ENCODE measurements around the gene ZSCAN5B. TPM values are rescaled to one million over a fixed set of nuclear protein-coding genes. Genes with fewer than 3 reads are reported as not detected.
"Not testable (repeated sequence)": the region's sequence is repeated elsewhere in the genome, so short reads cannot be mapped to it uniquely, and the experiment has no call there.

Gene ZSCAN5B
- total RNA-seq, 1 donor from 2014 or later, result not detected

DNA sequence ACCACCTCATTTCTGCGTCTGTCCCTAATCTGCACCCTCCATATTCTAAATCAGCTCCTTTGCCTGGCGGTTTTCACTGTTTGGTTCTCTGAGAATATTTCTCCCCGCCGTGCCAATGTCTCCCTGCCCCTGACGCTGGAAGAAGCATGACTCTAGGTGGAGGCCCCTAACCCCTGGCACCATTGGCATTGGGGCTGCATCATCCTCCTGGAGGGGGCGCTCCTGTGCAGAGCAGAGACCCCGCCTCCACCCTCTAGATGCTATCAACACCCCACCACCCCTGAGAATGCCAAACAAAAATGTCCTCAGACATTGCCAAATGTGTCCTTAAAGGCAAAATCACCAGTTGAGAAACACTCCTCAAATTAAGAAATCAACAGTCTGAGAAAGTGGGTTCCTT lies 6.5 kb downstream of the ZSCAN5B start:
- Histone ChIP-seq H3K27me3 (no peaks in the 10 kb centered on the region), H3K4me3 (no peak overlapping the region), H3K4me1 (no peaks in the 10 kb centered on the region), H3K9me3 (no peaks in the 10 kb centered on the region), H3K36me3 (no peaks in the 10 kb centered on the region), H3K27ac (no peak overlapping the region)
- DNase-seq (ENCODE audit: extremely low spot score in 2 of 2), result no peak
- no peak for TF ChIP-seq POLR2AphosphoS5 (IDR thresholded peaks at IDR 0.05; ENCODE audit: insufficient read depth in 1 of 2, low read depth in 1 of 2)
- TF ChIP-seq, protein P1, sequence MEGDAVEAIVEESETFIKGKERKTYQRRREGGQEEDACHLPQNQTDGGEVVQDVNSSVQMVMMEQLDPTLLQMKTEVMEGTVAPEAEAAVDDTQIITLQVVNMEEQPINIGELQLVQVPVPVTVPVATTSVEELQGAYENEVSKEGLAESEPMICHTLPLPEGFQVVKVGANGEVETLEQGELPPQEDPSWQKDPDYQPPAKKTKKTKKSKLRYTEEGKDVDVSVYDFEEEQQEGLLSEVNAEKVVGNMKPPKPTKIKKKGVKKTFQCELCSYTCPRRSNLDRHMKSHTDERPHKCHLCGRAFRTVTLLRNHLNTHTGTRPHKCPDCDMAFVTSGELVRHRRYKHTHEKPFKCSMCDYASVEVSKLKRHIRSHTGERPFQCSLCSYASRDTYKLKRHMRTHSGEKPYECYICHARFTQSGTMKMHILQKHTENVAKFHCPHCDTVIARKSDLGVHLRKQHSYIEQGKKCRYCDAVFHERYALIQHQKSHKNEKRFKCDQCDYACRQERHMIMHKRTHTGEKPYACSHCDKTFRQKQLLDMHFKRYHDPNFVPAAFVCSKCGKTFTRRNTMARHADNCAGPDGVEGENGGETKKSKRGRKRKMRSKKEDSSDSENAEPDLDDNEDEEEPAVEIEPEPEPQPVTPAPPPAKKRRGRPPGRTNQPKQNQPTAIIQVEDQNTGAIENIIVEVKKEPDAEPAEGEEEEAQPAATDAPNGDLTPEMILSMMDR (IDR thresholded peaks at IDR 0.05), result no peak
- intact Hi-C loops (cut with DNase I), result no loop called here

DNA sequence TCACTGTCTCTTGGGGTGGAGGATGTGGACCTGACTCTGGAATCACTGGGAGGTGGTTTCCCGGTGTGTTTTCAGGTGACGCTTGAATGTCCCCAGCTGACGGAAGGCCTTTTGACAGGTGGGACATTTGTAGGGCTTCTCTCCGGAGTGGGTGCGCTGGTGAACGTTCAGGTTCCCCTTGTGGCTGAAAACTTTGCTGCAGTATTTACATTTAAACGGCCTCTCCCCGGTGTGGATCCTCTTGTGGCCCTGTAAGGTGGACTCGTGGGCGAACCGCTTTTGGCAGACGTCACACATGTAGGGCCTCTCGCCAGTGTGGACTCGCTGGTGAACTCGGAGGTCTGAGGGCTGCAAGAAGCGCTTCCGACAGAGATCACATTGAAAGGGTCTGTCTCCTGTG lies 7.8 kb downstream of the ZSCAN5B start:
- intact Hi-C loops (cut with DNase I), result no loop called here
- H3K9me3 ChIP-seq, result no peaks in the 10 kb centered on the region
- DNase-seq (ENCODE audit: extremely low spot score in 2 of 2), result no peak

DNA sequence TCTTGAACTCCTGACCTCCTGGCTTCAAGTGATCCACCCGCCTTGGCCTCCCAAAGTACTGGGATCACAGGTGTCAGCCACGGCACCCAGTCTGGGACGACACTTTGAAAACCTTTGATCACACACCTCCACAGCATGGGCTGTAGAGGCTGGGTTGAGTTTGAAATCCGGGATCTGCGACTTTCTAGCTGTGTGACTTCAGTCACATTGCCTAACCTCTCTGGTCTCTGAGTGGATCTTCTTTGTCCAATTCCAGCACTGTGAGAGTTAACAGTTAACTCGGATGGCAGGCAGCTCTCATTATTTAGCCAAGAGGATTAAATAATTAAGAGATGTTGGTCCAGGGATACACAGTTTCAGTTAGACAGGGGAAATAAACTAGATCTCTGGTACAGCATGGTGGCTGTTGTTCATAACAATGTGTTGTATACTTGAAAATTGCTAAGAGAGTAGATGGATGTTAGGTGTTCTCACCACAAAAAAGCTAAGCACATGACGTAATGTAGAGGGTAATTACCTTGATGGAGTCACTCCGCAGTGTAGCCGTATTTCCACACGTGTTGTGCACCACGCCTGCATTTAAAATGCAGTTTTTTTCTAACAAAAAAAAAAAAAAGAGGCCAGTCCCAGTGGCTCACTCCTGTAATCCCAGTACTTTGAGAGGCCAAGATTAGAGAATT lies 19.9 kb downstream of the ZSCAN5B start:
- H3K27me3 ChIP-seq, result no peaks in the 10 kb centered on the region
- H3K27ac ChIP-seq, result no peak overlapping the region
- H3K4me3 ChIP-seq, result no peak overlapping the region
- no peaks in the 10 kb centered on the region for H3K9me3 ChIP-seq
- H3K36me3 ChIP-seq, result no peaks in the 10 kb centered on the region
- DNase-seq (ENCODE audit: extremely low spot score in 2 of 2), result no peak
- intact Hi-C loops (cut with DNase I), result no loop called here
- TF ChIP-seq, protein P1 (IDR thresholded peaks at IDR 0.05), result no peak
- no peak for TF ChIP-seq POLR2A (IDR thresholded peaks at IDR 0.05)
- TF ChIP-seq POLR2AphosphoS5 (IDR thresholded peaks at IDR 0.05; ENCODE audit: insufficient read depth in 1 of 2, low read depth in 1 of 2), result no peak
- H3K4me1 ChIP-seq, result no peaks in the 10 kb centered on the region

More for the DNA sequence above, 7.8 kb downstream of the ZSCAN5B start:
- Histone ChIP-seq H3K36me3 (no peaks in the 10 kb centered on the region), H3K4me3 (no peak overlapping the region), H3K4me1 (no peaks in the 10 kb centered on the region), H3K27me3 (no peaks in the 10 kb centered on the region), H3K27ac (no peak overlapping the region)
- TF ChIP-seq POLR2A (IDR thresholded peaks at IDR 0.05) (no peak), POLR2AphosphoS5 (IDR thresholded peaks at IDR 0.05; ENCODE audit: insufficient read depth in 1 of 2, low read depth in 1 of 2) (no peak)
- TF ChIP-seq, protein P1 (IDR thresholded peaks at IDR 0.05), result no peak

DNA sequence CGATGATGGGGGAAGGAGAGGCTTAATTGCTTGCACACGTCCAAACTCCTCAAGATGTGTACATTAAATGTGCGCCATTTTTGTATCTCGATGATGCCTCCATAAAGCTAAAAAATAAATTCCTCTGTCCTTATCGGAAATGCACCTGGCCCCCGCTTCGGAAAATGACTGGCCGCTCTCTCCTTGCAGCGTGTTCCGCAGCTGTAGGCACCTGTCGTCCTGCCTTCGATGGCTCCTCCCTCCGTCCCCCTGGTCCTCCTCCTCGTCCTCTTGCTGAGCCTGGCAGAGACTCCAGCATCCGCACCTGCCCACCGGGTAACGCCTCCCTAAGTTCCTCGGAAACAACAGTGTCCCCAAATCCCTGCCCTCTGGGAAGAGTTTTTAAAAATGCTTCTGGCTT lies 20.7 kb downstream of the ZSCAN5B start:
- DNase-seq (ENCODE audit: extremely low spot score in 2 of 2), result no peak
- H3K27ac ChIP-seq, result no peak overlapping the region
- H3K4me3 ChIP-seq, result no peak overlapping the region
- H3K9me3 ChIP-seq, result no peaks in the 10 kb centered on the region
- intact Hi-C loops (cut with DNase I), result no loop called here
- TF ChIP-seq POLR2AphosphoS5 (IDR thresholded peaks at IDR 0.05; ENCODE audit: insufficient read depth in 1 of 2, low read depth in 1 of 2) (no peak), POLR2A (IDR thresholded peaks at IDR 0.05) (no peak)
- TF ChIP-seq, protein P1 (IDR thresholded peaks at IDR 0.05), result no peak
- no peaks in the 10 kb centered on the region for H3K36me3 ChIP-seq
- no peaks in the 10 kb centered on the region for H3K27me3 ChIP-seq
- H3K4me1 ChIP-seq, result no peaks in the 10 kb centered on the region

DNA sequence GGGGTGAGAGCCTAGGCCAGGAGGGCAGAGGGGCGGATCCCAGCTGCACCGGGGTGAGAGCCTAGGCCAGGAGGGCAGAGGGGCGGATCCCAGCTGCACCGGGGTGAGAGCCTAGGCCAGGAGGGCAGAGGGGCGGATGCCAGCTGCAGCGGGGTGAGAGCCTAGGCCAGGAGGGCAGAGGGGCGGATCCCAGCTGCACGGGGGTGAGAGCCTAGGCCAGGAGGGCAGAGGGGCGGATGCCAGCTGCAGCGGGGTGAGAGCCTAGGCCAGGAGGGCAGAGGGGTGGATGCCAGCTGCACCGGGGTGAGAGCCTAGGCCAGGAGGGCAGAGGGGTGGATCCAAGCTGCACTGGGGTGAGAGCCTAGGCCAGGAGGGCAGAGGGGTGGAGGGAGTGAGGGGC lies 21.3 kb downstream of the ZSCAN5B start:
- H3K4me1 ChIP-seq; H3K9me3 ChIP-seq; intact Hi-C loops (cut with DNase I); DNase-seq (ENCODE audit: extremely low spot score in 2 of 2); H3K27me3 ChIP-seq; H3K4me3 ChIP-seq; H3K27ac ChIP-seq; H3K36me3 ChIP-seq: not testable (repeated sequence)

DNA sequence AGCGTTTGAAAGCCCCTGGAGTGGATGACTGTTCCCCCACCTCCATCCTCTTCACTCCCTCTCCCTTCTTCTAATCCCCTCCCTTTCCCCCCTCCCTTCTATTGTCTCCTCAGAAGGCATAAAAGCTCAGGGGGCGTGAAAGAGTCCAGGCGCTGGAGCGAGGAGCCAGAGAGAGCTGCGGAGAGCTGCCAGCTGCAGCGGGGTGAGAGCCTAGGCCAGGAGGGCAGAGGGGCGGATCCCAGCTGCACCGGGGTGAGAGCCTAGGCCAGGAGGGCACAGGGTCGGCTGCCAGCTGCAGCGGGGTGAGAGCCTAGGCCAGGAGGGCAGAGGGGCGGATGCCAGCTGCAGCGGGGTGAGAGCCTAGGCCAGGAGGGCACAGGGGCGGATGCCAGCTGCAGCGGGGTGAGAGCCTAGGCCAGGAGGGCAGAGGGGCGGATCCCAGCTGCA lies 21.7 kb downstream of the ZSCAN5B start, which contains the start of gene GALP:
Gene GALP (plus strand): TSS at position 148 of the 447 bp plus-strand sequence. CDS start 1,101 bp downstream, outside the sequence.
- H3K27me3 ChIP-seq; H3K27ac ChIP-seq; H3K9me3 ChIP-seq; DNase-seq (ENCODE audit: extremely low spot score in 2 of 2); intact Hi-C loops (cut with DNase I); H3K4me3 ChIP-seq; H3K4me1 ChIP-seq; H3K36me3 ChIP-seq: not testable (repeated sequence)
